ENCODE measurements around the gene OBSCN. TPM values are rescaled to one million over a fixed set of nuclear protein-coding genes. Genes with fewer than 3 reads are reported as not detected.

Gene OBSCN
- total RNA-seq, 1 experiment from 2014 or later = 29.1 TPM

DNA sequence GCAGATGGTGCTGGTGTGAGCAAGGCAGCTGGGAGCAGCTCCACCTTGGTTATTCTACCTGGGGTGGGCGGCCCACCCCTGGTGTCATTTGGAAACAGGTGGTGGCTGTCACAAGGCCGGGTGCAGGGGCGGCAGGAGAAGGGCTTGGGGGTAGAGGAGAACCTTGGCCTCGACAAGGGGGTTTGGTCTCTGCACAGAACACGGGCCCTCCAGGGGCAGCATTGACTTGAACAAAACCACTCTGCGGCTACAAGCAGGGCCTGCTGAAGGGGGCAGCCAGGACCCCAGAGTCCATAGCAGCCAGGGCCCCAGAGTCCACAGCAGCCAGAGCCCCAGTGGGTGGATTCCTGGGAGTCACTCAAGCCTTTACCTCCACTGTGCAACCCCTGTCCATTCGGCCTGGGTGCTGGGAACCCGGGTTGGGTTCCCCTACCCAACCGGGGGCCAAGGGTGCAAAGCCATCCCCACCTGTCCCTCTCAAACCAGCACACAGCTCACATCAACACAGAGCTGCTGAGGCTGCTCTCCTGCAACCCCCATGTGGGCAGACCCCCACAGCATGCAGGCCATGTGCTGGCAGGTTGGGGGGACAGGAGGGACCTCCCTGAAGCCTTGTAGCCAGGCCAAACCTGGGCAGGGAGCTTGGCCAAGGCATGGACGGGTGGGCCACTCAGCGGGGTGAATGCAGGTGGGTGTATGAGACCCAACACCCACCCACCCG, 191.1 kb downstream of the OBSCN start:
- H3K36me3 ChIP-seq (ENCODE audit: low read depth, low read length) = peaks cover 53% of the 10 kb centered on the region; the same call in 1 of the 2 replicates
- peaks cover 51% of the 10 kb centered on the region for H3K79me2 ChIP-seq (ENCODE audit: low read length)
- no peak overlapping the region for H3K4me3 ChIP-seq (ENCODE audit: low read length)
- DNase-seq (no peak), ATAC-seq (no peak)
- H3K27ac ChIP-seq (ENCODE audit: low read length) = no peak overlapping the region
- no peaks in the 10 kb centered on the region for H3K27me3 ChIP-seq (ENCODE audit: low read length)
- ChIA-PET POLR2A (ENCODE audit: unreplicated experiment) (no interaction called here), CTCF (no interaction called here)
- no peak for TF ChIP-seq EZH2phosphoT487 (IDR thresholded peaks at IDR 0.05; ENCODE audit: borderline replicate concordance, low read length)
- no peak for TF ChIP-seq CTCF (conservative IDR thresholded peaks at IDR 0.05; ENCODE audit: low read depth, low read length)
- TF ChIP-seq EZH2 (IDR thresholded peaks at IDR 0.05; ENCODE audit: low read length, unreplicated experiment) = no peak
- peaks cover 37% of the 10 kb centered on the region for H4K20me1 ChIP-seq (ENCODE audit: low read length)
- intact Hi-C loops (cut with micrococcal nuclease) = no loop called here
- no peaks in the 10 kb centered on the region for H3K9me3 ChIP-seq (ENCODE audit: low read length)
- H3F3A ChIP-seq (ENCODE audit: low read length, unreplicated experiment) = no peaks in the 10 kb centered on the region
- no peaks in the 10 kb centered on the region for H3K9me2 ChIP-seq (replicated peaks; ENCODE audit: low read length)
- no TSS peak for BruUV-seq (replicated peaks)
- H3K4me2 ChIP-seq (ENCODE audit: low read length) = no peak overlapping the region
- H3K9ac ChIP-seq (ENCODE audit: low read length) = no peak overlapping the region
- H3K4me1 ChIP-seq (ENCODE audit: insufficient read depth, low read length) = peaks cover 2% of the 10 kb centered on the region
- H2AFZ ChIP-seq (ENCODE audit: low read length) = no peak overlapping the region

DNA sequence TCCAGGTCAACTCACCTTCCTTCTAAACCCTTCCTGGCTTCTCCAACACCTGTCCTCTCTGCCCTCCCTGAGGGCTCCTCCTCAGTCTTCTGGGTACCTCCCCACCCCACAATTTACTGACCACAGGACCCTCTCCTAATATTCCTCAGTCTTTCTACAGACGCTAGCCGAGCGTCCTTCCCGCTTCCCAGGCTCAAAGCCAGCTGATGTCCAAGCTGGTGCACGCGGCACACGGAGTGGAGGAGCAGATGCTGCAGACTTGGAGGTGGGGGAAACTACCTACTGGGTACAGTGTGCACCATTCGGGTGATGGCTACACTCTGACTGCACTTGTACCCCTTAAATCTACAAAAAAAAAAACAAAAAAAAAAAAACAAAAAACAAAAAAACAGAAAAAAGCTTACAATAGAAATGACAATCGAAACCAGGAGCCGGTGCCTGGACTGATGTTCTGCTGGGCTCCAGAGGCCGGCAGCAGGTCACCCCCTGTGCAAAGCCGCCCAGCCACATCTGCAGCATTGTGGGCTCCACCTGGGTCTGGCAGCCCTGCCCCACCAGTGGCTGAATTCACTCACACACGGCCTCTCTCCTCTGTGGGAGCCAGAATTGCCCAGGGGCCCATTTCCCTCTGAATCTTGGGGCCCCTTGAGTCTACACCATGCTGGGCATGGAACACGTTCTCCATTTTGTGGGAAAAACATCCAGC, 191.8 kb downstream of the OBSCN start:
- peaks cover 59% of the 10 kb centered on the region for H3K79me2 ChIP-seq (ENCODE audit: low read length)
- H3K27me3 ChIP-seq (ENCODE audit: low read length) = no peaks in the 10 kb centered on the region
- peaks cover 10% of the 10 kb centered on the region for H3K4me1 ChIP-seq (ENCODE audit: insufficient read depth, low read length)
- H3K9ac ChIP-seq (ENCODE audit: low read length) = no peak overlapping the region
- POLR2A ChIA-PET (ENCODE audit: unreplicated experiment) = no interaction called here
- TF ChIP-seq EZH2phosphoT487 (IDR thresholded peaks at IDR 0.05; ENCODE audit: borderline replicate concordance, low read length) = no peak
- no peak for TF ChIP-seq EZH2 (IDR thresholded peaks at IDR 0.05; ENCODE audit: low read length, unreplicated experiment)
- no peak for TF ChIP-seq CTCF (conservative IDR thresholded peaks at IDR 0.05; ENCODE audit: low read depth, low read length)
- intact Hi-C loops (cut with micrococcal nuclease) = no loop called here
- ATAC-seq (no peak), DNase-seq (no peak)
- BruUV-seq (replicated peaks) = no TSS peak
- peaks cover 45% of the 10 kb centered on the region; the same call in 1 of the 2 replicates for H3K36me3 ChIP-seq (ENCODE audit: low read depth, low read length)
- peaks cover 45% of the 10 kb centered on the region for H4K20me1 ChIP-seq (ENCODE audit: low read length)
- H3K9me2 ChIP-seq (replicated peaks; ENCODE audit: low read length) = no peaks in the 10 kb centered on the region
- H3K4me3 ChIP-seq (ENCODE audit: low read length) = no peak overlapping the region
- CTCF ChIA-PET = no interaction called here
- H3K9me3 ChIP-seq (ENCODE audit: low read length) = no peaks in the 10 kb centered on the region
- no peaks in the 10 kb centered on the region for H3F3A ChIP-seq (ENCODE audit: low read length, unreplicated experiment)
- no peak overlapping the region for H3K4me2 ChIP-seq (ENCODE audit: low read length)
- no peak overlapping the region for H3K27ac ChIP-seq (ENCODE audit: low read length)
- no peak overlapping the region for H2AFZ ChIP-seq (ENCODE audit: low read length)

GRCh38 chr1:228400237-228400651, 192.4 kb downstream of the OBSCN start:
- no peak overlapping the region for H3K4me3 ChIP-seq (ENCODE audit: low read length)
- no TSS peak for BruUV-seq (replicated peaks)
- intact Hi-C loops (cut with micrococcal nuclease) = no loop called here
- peaks cover 50% of the 10 kb centered on the region for H4K20me1 ChIP-seq (ENCODE audit: low read length)
- TF ChIP-seq EZH2 (IDR thresholded peaks at IDR 0.05; ENCODE audit: low read length, unreplicated experiment) (no peak), CTCF (conservative IDR thresholded peaks at IDR 0.05; ENCODE audit: low read depth, low read length) (no peak), EZH2phosphoT487 (IDR thresholded peaks at IDR 0.05; ENCODE audit: borderline replicate concordance, low read length) (no peak)
- peaks cover 15% of the 10 kb centered on the region for H3K4me1 ChIP-seq (ENCODE audit: insufficient read depth, low read length)
- H3K36me3 ChIP-seq (ENCODE audit: low read depth, low read length) = peaks cover 41% of the 10 kb centered on the region; the same call in 1 of the 2 replicates
- no peak overlapping the region for H2AFZ ChIP-seq (ENCODE audit: low read length)
- peaks cover 64% of the 10 kb centered on the region for H3K79me2 ChIP-seq (ENCODE audit: low read length)
- POLR2A ChIA-PET (ENCODE audit: unreplicated experiment) = no interaction called here
- no peaks in the 10 kb centered on the region for H3K9me3 ChIP-seq (ENCODE audit: low read length)
- H3K27me3 ChIP-seq (ENCODE audit: low read length) = no peaks in the 10 kb centered on the region
- no peaks in the 10 kb centered on the region for H3F3A ChIP-seq (ENCODE audit: low read length, unreplicated experiment)
- CTCF ChIA-PET = no interaction called here
- DNase-seq = no peak
- ATAC-seq = no peak
- no peak overlapping the region for H3K27ac ChIP-seq (ENCODE audit: low read length)
- H3K9ac ChIP-seq (ENCODE audit: low read length) = no peak overlapping the region
- no peaks in the 10 kb centered on the region for H3K9me2 ChIP-seq (replicated peaks; ENCODE audit: low read length)
- H3K4me2 ChIP-seq (ENCODE audit: low read length) = no peak overlapping the region

Measured in PC-3 (cell line).